ENCODE data around the gene THADA.

The THADA gene

GRCh38 chr2:43441195-43441594 lies 154.6 kb downstream of the THADA start:
- peaks cover 1% of the 10 kb centered on the region; the same call in 1 of the 2 replicates for H3K36me3 ChIP-seq (ENCODE audit: insufficient read depth, low read length)
- H2AFZ ChIP-seq (ENCODE audit: low read length, unreplicated experiment): no peak overlapping the region
- H3K4me3 ChIP-seq (ENCODE audit: low read depth, low read length): no peak overlapping the region
- H3K79me2 ChIP-seq (ENCODE audit: control insufficient read depth, insufficient read depth, low read length, unreplicated experiment): no peaks in the 10 kb centered on the region
- H3K4me1 ChIP-seq (ENCODE audit: control insufficient read depth, insufficient read depth, low read length, unreplicated experiment): peaks cover 25% of the 10 kb centered on the region
- H3K27ac ChIP-seq (ENCODE audit: low read depth, low read length): no peak overlapping the region
- H3K27me3 ChIP-seq (ENCODE audit: insufficient read depth, low read length): no peaks in the 10 kb centered on the region

- Histone ChIP-seq H3K79me2 (ENCODE audit: control insufficient read depth, insufficient read depth, low read length, unreplicated experiment) (no peaks in the 10 kb centered on the region), H3K27ac (ENCODE audit: low read depth, low read length) (peak overlapping the region; percentile 80), H2AFZ (ENCODE audit: low read length, unreplicated experiment) (peak overlapping the region; percentile 7), H3K27me3 (ENCODE audit: insufficient read depth, low read length) (no peaks in the 10 kb centered on the region), H3K36me3 (ENCODE audit: insufficient read depth, low read length) (no peaks in the 10 kb centered on the region), H3K4me3 (ENCODE audit: low read depth, low read length) (peak overlapping the region; percentile 42), H3K4me1 (ENCODE audit: control insufficient read depth, insufficient read depth, low read length, unreplicated experiment) (peaks cover 10% of the 10 kb centered on the region)
These were observed 156.8 kb downstream of the THADA start for GRCh38 chr2:43438858-43439655.

DNA sequence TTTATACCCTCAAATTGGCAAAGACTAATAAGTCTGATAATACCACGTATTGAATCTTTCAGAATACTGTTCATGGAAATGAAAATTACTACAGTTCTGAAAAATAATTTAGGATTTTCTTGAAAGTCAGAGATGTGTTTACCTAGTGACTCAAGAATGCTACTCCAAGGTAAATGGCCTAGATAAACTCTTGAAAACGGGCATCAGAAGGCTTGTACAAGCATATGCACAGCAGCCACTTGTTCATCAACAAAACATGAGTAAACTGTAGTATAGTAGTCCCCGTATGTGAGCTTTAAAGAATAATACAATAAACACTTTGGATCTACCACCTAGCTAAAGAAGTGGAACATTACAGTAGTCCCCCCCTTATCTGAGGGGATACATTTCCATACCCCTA lies 157.5 kb downstream of the THADA start:
- H3K79me2 ChIP-seq (ENCODE audit: control insufficient read depth, insufficient read depth, low read length, unreplicated experiment): no peaks in the 10 kb centered on the region
- peak overlapping the region; percentile 80 for H3K27ac ChIP-seq (ENCODE audit: low read depth, low read length)
- H2AFZ ChIP-seq (ENCODE audit: low read length, unreplicated experiment): peak overlapping the region; percentile 80
- H3K4me1 ChIP-seq (ENCODE audit: control insufficient read depth, insufficient read depth, low read length, unreplicated experiment): peaks cover 10% of the 10 kb centered on the region
- H3K4me3 ChIP-seq (ENCODE audit: low read depth, low read length): peak overlapping the region; percentile 42; the same call in 1 of the 2 replicates
- H3K27me3 ChIP-seq (ENCODE audit: insufficient read depth, low read length): no peaks in the 10 kb centered on the region
- no peaks in the 10 kb centered on the region for H3K36me3 ChIP-seq (ENCODE audit: insufficient read depth, low read length)

- peaks cover 3% of the 10 kb centered on the region; the same call in 1 of the 2 replicates for H3K36me3 ChIP-seq (ENCODE audit: insufficient read depth, low read length)
- H3K4me3 ChIP-seq (ENCODE audit: low read depth, low read length): no peak overlapping the region
- no peak overlapping the region for H2AFZ ChIP-seq (ENCODE audit: low read length, unreplicated experiment)
- H3K4me1 ChIP-seq (ENCODE audit: control insufficient read depth, insufficient read depth, low read length, unreplicated experiment): peaks cover 10% of the 10 kb centered on the region
- no peak overlapping the region for H3K27ac ChIP-seq (ENCODE audit: low read depth, low read length)
- no peaks in the 10 kb centered on the region for H3K79me2 ChIP-seq (ENCODE audit: control insufficient read depth, insufficient read depth, low read length, unreplicated experiment)
- no peaks in the 10 kb centered on the region for H3K27me3 ChIP-seq (ENCODE audit: insufficient read depth, low read length)
These were observed 158.5 kb downstream of the THADA start for GRCh38 chr2:43437363-43437762.

- Histone ChIP-seq H3K27ac (ENCODE audit: low read depth, low read length) (no peak overlapping the region), H3K79me2 (ENCODE audit: control insufficient read depth, insufficient read depth, low read length, unreplicated experiment) (no peaks in the 10 kb centered on the region), H3K4me1 (ENCODE audit: control insufficient read depth, insufficient read depth, low read length, unreplicated experiment) (peaks cover 10% of the 10 kb centered on the region), H3K4me3 (ENCODE audit: low read depth, low read length) (no peak overlapping the region), H2AFZ (ENCODE audit: low read length, unreplicated experiment) (no peak overlapping the region), H3K36me3 (ENCODE audit: insufficient read depth, low read length) (peaks cover 3% of the 10 kb centered on the region; the same call in 1 of the 2 replicates), H3K27me3 (ENCODE audit: insufficient read depth, low read length) (no peaks in the 10 kb centered on the region)
These were observed 159.4 kb downstream of the THADA start for GRCh38 chr2:43436431-43436830.

- H3K27me3 ChIP-seq (ENCODE audit: insufficient read depth, low read length): no peaks in the 10 kb centered on the region
- H3K4me3 ChIP-seq (ENCODE audit: low read depth, low read length): no peak overlapping the region
- H3K27ac ChIP-seq (ENCODE audit: low read depth, low read length): no peak overlapping the region
- no peaks in the 10 kb centered on the region for H3K79me2 ChIP-seq (ENCODE audit: control insufficient read depth, insufficient read depth, low read length, unreplicated experiment)
- H3K4me1 ChIP-seq (ENCODE audit: control insufficient read depth, insufficient read depth, low read length, unreplicated experiment): peaks cover 13% of the 10 kb centered on the region
- H2AFZ ChIP-seq (ENCODE audit: low read length, unreplicated experiment): no peak overlapping the region
- peaks cover 3% of the 10 kb centered on the region; the same call in 1 of the 2 replicates for H3K36me3 ChIP-seq (ENCODE audit: insufficient read depth, low read length)
These were observed 160.1 kb downstream of the THADA start for GRCh38 chr2:43435746-43436145.

GRCh38 chr2:43430489-43430888 lies 165.3 kb downstream of the THADA start:
- H3K27me3 ChIP-seq (ENCODE audit: insufficient read depth, low read length): no peaks in the 10 kb centered on the region
- peaks cover 24% of the 10 kb centered on the region for H3K4me1 ChIP-seq (ENCODE audit: control insufficient read depth, insufficient read depth, low read length, unreplicated experiment)
- no peak overlapping the region for H3K27ac ChIP-seq (ENCODE audit: low read depth, low read length)
- H3K79me2 ChIP-seq (ENCODE audit: control insufficient read depth, insufficient read depth, low read length, unreplicated experiment): no peaks in the 10 kb centered on the region
- H3K36me3 ChIP-seq (ENCODE audit: insufficient read depth, low read length): peaks cover 3% of the 10 kb centered on the region; the same call in 1 of the 2 replicates
- H3K4me3 ChIP-seq (ENCODE audit: low read depth, low read length): no peak overlapping the region
- no peak overlapping the region for H2AFZ ChIP-seq (ENCODE audit: low read length, unreplicated experiment)

DNA sequence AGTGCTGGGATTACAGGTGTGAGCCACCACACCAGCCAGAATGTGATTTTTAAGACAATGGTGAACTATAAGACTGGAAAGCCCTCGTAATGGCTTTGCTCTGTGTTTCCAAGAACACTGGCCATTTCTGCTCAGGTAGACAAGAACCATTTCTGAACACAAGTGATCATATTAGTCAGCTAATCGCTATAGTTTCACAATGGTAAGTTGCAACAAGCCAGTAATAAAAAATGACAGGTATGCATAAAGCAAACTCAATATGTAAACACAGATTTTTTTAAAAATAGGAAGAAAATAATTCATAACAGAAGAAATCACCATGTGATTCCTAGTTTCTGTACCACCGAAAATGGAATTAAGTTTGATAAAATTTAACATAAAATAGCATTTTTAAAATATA lies 166.5 kb downstream of the THADA start:
- H2AFZ ChIP-seq (ENCODE audit: low read length, unreplicated experiment): no peak overlapping the region
- H3K79me2 ChIP-seq (ENCODE audit: control insufficient read depth, insufficient read depth, low read length, unreplicated experiment): no peaks in the 10 kb centered on the region
- H3K36me3 ChIP-seq (ENCODE audit: insufficient read depth, low read length): peaks cover 3% of the 10 kb centered on the region; the same call in 1 of the 2 replicates
- H3K27ac ChIP-seq (ENCODE audit: low read depth, low read length): no peak overlapping the region
- no peaks in the 10 kb centered on the region for H3K27me3 ChIP-seq (ENCODE audit: insufficient read depth, low read length)
- H3K4me1 ChIP-seq (ENCODE audit: control insufficient read depth, insufficient read depth, low read length, unreplicated experiment): peaks cover 33% of the 10 kb centered on the region
- H3K4me3 ChIP-seq (ENCODE audit: low read depth, low read length): no peak overlapping the region

DNA sequence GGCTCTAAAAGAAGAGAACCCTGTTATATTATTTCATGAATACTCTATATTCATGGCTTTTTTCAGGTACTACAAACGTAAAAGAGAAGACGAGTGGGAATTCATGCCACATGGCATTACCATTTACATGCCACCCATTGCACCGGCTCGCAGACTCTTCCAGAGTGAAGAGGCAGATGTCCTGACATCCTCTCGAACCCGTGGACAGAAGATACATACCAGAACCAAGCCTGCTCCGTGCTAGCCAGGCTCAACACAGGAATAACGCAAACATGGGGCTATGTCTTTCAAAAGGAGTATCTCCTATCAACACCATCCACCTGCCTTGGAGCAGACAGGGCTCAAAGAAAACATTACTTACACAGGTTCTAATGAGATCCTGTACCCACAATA lies 168.8 kb downstream of the THADA start:
- H2AFZ ChIP-seq (ENCODE audit: low read length, unreplicated experiment): no peak overlapping the region
- H3K36me3 ChIP-seq (ENCODE audit: insufficient read depth, low read length): no peaks in the 10 kb centered on the region
- peak overlapping the region; percentile 96 for H3K27ac ChIP-seq (ENCODE audit: low read depth, low read length)
- peak overlapping the region; percentile 0; the same call in 1 of the 2 replicates for H3K4me3 ChIP-seq (ENCODE audit: low read depth, low read length)
- peaks cover 37% of the 10 kb centered on the region for H3K4me1 ChIP-seq (ENCODE audit: control insufficient read depth, insufficient read depth, low read length, unreplicated experiment)
- H3K79me2 ChIP-seq (ENCODE audit: control insufficient read depth, insufficient read depth, low read length, unreplicated experiment): no peaks in the 10 kb centered on the region
- H3K27me3 ChIP-seq (ENCODE audit: insufficient read depth, low read length): no peaks in the 10 kb centered on the region

DNA sequence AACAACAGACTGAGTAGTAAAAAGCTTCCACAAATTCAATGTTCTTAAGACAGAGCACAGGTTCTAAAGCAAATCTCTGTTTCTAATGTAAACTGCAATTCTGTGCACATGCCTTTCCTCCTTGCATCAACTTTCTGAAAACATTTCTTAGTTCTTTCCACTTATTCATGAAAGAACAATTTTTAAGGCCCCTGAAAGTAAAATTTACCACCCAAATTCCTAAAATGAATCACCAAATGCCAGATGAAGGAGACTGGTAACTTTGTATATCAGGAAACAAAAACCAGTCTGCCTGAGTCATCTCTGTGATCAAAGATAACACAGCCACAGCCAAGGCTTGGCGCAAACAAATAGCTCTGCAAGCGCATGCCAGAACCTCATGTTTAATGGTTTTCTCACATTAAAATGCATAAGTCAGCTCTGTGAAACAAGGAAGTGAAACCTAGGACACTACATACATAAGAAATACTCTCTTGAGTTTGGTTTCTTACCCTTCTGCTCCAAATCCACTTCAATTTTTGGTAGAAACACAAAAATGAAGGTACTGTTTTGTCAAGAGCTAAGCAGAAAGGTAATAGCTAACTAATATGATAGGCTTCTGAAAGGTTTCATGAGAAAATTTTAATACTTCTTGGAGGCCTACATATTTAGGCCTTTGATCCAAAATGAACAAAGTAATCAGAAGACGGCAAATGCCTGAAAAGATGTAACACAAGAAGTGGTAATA lies 169.4 kb downstream of the THADA start:
- no peak overlapping the region for H2AFZ ChIP-seq (ENCODE audit: low read length, unreplicated experiment)
- H3K27me3 ChIP-seq (ENCODE audit: insufficient read depth, low read length): no peaks in the 10 kb centered on the region
- peaks cover 37% of the 10 kb centered on the region for H3K4me1 ChIP-seq (ENCODE audit: control insufficient read depth, insufficient read depth, low read length, unreplicated experiment)
- peak overlapping the region; percentile 10; the same call in 1 of the 2 replicates for H3K4me3 ChIP-seq (ENCODE audit: low read depth, low read length)
- H3K27ac ChIP-seq (ENCODE audit: low read depth, low read length): peak overlapping the region; percentile 96
- H3K36me3 ChIP-seq (ENCODE audit: insufficient read depth, low read length): no peaks in the 10 kb centered on the region
- H3K79me2 ChIP-seq (ENCODE audit: control insufficient read depth, insufficient read depth, low read length, unreplicated experiment): no peaks in the 10 kb centered on the region
